HG03342 (cell line): Measurements from ENCODE around the gene NPHP3.

Source experiments
- ATAC-seq: cut with Tn5 transposase; IDR thresholded peaks from one replicate; pipeline ENCODE4 v1.9.1; 2021; ENCODE audit warnings: mild to moderate bottlenecking, moderate library complexity; ENCODE audit not compliant: unreplicated experiment

Gene NPHP3

DNA sequence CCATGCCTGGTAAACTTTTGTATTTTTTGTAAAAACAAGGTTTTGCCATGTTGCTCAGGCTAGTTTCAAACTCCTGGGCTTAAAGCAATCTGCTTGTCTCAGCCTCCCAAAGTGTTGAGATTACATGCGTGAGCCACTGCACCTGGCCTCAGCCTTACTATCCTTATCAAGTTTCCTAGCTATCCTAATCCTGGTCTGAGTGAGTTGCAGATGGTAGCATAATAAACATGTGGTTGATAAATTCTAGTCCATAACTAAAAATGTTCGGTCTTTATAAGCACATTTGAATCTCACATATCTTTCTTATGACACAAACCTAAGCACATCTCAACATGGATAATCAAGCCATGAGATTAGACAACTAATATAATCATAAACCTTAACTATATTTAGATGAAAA is 18.5 kb downstream of the NPHP3 start:
- no peak for ATAC-seq

DNA sequence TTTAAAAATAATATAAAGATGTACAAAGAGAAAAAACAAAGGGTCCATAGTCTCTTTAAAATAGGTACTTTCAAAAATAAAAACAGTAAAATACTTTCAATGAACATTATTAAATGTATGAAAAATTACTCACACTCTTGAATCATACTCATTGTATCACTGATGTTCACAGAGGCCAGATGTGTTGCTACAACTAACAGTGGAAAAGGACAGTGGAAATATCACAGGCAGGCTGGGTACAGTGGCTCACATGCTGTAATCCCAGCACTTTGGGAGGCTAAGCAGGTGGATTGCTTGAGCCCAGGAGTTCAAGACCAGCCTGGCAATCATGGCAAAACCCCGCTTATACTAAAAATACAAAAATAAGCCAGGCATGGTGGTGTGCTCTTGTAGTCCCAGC is 26.8 kb downstream of the NPHP3 start:
- ATAC-seq = no peak

DNA sequence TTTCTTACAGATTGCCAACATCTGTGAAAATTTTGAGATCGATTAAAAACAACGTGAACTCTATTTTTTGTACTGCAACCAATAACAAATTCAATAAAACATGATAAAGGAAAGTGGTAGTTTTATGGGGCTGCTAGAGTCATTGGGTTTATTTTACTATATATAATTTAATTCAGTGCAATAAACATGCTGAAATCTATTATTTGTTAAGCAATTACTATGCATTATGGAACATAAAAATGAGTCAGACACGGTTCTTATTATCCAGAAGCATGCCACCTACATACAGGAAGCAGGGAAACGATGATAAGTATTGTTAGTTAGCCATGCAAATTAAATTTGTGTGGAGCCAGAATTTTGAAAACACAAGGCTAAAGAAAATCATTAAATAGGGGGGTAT is 27.2 kb downstream of the NPHP3 start:
- ATAC-seq = no peak

DNA sequence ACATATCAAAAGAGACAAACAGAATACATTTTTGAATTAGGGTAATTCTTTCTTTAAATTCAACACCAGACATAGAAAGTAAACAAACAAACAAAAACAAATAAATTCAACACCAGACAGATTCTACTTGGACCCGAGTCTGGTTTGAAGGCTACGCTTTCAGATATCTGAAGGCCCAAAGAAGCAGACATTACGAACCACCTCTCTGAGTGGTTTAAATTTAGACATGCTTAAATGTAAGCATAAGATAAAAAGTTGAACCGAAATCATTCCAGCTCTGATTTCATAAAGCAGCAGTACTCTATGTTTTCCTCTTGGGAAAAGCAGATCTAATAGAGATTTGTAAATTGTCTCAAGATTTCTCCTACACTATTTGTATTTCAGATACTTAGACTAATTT is 32.2 kb downstream of the NPHP3 start:
- no peak for ATAC-seq

DNA sequence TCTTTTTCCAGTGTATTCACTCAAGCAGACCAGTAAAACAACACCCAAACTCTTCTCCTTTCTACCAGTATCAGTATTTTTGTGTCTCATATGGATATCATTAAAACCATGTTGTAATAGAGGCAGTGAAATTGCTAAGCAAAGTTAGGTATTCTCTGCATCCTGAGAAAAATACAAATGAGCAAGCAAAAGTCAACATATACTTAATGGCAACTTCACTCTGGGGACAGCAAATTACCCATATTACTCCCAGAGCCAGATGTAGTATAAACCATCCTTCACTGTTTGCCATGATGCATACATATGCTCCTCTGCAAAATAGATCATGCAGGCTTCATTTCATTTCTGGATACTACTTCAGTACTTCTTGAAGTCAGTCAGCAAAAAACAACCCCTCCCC is 40.0 kb downstream of the NPHP3 start:
- no peak for ATAC-seq

DNA sequence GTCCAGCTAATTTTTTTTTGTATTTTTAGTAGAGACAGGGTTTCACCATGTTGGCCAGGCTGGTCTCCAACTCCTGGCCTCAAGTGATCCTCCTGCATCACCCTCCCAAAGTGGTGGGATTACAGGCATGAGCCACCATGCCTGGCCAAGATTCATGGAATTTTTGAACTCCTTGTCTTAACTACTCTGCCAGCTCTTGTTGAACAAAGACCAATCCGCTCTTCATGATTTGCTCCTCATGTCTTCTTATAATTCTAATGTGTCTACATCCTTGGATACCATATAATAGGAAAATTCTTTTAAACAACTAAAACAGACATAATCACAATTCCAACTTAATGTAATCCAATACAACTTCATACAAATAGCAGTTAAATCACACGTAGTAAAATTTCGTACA is 40.8 kb downstream of the NPHP3 start:
- no peak for ATAC-seq

DNA sequence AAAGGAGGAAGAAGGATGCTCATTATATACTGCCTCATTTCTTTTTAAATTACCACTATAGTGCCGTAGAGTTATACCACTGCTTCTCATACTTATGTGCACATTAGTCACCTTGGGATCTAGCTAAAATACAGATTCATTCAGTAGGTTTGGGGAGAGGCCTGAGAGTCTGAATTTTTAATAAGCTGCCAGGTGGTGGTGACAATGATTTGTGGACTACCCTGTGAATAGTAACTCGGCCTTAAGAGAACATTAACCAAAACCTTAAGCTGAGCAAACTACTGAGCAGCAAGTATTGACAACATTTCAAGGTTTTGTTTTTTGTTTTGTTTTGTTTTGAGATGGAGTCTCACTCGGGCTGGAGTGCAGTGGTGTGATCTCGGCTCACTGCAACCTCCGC is 42.3 kb downstream of the NPHP3 start:
- ATAC-seq = no peak

DNA sequence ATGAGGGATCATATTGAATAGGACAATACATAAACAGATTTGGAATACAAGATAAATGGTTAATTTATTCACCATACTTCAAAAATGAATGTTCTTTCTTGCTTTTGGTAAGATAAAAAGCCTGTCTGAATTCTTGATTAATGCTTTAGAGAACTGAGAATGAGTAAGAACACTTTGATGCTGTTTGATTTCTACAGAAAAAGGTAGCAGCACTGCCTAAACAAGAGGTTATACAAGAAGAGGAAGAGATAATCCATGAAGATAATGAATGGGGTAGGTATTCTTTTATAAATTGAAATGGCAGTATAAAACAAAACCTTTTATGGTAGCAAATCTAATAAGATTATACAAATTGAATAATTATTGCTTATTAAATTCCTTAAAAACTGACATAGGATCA is 46.8 kb downstream of the NPHP3 start:
- ATAC-seq = no peak

DNA sequence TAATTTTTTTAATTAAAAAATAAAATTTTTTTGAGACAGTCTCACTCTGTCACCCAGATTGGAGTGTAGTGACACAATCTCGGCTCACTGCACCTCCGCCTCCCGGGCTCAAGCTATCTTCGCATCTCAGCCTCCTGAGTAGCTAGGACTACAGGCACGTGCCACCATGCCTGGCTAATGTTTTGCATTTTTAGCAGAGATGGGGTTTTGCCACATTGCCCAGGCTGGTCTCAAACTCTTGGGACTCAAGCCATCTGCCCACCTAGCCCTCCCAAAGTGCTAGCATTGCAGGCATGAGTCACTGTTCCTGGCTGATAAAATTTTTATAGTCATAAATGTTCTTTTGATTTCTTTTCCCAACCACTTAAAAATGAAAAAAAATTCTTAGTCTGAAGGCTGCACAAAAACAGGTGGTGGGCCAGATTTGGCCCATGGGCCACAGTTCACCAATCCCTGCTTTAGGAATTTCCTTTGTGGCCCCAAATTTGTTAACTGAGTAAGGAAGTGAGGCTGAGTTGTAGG is 52.9 kb downstream of the NPHP3 start:
- no peak for ATAC-seq

DNA sequence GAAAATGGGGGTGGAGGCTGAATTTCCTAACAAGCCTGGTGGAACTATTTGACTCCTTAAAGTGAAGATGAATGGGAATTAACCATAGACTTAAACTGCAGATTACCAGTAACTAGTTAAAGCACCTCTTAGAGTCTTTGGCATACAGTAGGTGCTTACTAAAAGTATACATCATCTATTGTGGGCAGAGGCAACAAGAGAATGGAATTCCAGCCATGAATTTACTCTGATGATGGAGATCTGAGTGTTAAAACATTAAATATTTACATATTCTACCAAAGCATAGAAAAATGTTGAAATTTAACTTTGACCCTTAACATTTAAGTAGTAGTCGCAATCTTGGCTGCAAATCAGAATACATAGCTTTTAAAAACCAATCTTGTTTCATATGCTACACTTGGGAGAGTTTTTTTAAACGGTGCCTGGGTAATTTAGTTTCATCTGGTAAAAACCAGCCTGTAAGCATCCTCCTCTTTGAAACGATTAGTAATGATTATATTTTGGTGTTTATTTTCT is 56.9 kb downstream of the NPHP3 start:
- ATAC-seq = no peak

DNA sequence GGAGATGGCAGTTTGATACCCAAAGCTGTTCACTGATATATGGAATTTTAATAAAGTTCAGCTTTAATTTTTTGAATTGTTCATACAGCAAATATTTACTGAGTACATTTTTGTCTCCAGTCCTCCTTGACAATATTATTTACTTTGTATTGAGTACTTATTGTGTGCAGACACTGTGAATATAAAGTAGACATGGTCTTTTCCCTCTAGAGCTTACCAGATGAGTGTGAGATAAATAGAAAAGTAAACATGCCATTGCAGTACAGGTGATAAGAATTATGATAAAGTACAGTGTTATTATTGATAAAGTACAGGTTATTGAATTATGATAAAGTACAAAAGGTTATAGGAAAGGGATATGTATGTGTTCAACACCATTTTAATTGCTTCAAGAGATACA is 60.0 kb downstream of the NPHP3 start:
- no peak for ATAC-seq

DNA sequence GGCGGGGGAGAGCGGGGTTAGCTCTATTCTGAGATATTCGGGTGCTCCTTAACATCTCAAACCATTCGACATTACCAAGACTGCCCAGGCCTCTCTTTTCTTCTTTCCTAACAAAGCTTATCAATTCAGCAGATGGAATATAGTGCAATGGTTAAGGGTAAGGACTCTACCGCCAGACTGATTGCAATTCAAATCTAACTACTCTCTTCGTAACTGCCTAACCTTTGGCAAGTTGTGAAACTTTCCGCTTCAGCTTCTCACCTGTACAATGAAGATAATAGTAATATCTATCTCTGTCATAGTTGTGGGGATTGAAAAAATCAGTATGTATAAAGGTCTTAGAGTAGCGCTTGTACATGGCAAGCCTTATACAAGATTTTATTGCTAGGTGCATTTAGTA is 61.1 kb downstream of the NPHP3 start:
- no peak for ATAC-seq

DNA sequence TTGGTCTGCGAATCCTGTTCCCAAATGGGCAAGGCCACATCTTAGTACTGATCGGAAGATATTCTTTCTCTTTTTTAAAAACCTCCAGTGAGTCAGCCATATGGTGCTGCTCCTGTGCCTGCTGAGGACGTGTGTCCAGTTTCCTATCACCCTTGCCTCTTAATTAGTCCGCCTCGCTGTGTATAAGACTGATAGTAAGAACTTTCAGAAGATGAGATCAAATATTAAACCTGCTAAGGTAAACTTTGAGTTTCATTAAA is 61.5 kb downstream of the NPHP3 start:
- ATAC-seq = no peak

DNA sequence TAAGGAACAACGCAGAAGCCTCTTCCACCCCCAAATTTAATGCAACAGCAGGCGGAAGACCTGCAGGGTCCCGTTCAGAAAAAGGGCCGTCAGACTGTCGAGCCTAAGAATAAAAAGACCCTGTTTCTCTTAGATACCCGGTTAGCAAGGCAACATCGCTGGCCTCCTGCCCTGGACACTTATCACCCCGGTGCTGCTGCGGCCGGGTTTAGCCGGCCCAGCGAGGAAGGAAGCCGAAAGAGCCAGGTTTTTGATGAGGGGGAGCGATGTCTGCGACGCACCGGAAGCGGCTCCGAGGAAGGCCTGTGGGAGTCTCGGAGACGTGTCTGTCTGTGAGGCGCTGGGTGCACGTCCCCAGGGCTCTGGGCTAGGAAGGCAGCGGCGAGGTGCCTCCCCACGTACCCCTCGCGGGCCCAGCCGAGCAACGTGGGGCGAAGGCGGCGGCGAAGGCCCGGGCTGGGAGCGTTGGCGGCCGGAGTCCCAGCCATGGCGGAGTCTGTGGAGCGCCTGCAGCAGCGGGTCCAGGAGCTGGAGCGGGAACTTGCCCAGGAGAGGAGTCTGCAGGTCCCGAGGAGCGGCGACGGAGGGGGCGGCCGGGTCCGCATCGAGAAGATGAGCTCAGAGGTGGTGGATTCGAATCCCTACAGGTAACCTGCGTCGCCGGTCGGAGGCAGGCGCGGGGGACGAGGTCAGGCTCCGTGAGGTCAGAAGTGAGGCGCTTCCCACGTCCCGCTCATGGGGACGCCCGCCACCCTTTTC is 62.0 kb downstream of the NPHP3 start, which contains the start of gene UBA5:
Gene UBA5 (plus strand): TSS at position 278 of the 759 bp plus-strand sequence. CDS start 209 bp downstream, at position 487.
- peak; percentile 64 for ATAC-seq

DNA sequence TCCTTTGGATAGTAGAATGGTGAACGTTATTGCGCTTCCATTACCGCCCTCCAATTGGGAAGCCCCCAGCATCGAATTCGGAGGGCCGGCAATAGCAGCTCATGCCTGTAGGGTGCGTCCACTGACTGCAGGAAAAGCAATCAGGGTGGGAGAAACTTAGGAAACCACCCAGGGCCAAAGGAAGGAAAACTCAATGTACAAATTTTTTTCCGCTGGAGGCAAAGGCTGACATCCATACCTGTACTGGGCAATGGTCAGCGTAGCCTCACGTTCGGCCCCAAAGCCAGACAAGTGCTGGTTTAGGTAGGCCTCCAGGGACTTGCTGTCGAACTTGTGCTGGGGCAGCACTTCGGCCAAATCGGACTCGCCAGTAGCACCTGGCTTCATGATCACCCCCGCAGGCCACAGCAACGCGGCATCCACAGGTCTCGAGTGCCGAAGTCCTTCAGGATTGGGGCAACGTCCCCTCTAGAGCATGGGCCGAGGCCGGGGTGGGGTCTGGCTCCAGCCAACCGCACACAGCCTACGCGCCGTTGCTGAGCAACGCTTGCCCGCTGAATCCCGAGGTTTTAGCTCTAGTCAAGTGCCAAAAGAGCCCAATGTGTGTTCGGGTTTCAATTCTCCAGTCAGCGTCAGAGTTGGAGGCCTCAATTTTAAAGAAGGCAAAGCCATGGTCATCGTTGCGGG is 62.7 kb downstream of the NPHP3 start, which contains the start of gene ACAD11:
Gene ACAD11 (minus strand): TSS at position 445 of the 687 bp plus-strand sequence. CDS start 58 bp downstream, at position 387.
- peak; percentile 49 for ATAC-seq

DNA sequence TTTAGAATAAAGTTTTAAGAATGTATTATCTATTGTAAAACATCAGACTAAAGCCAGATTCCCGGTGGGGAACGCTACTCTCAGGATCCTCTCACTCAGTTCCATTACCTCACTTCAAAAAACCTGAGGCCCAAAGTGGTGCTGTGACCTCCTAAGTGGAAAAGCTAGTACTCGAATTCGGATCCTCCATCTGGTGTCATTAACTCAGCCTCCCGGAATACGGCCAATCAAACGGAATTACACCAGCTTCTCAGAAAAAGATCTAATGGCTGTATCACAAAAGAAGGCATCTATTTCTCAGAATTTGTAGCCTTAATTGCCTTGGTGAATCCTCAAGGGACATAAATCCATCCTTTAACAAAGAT is 63.2 kb downstream of the NPHP3 start:
- ATAC-seq = peak; percentile 3

DNA sequence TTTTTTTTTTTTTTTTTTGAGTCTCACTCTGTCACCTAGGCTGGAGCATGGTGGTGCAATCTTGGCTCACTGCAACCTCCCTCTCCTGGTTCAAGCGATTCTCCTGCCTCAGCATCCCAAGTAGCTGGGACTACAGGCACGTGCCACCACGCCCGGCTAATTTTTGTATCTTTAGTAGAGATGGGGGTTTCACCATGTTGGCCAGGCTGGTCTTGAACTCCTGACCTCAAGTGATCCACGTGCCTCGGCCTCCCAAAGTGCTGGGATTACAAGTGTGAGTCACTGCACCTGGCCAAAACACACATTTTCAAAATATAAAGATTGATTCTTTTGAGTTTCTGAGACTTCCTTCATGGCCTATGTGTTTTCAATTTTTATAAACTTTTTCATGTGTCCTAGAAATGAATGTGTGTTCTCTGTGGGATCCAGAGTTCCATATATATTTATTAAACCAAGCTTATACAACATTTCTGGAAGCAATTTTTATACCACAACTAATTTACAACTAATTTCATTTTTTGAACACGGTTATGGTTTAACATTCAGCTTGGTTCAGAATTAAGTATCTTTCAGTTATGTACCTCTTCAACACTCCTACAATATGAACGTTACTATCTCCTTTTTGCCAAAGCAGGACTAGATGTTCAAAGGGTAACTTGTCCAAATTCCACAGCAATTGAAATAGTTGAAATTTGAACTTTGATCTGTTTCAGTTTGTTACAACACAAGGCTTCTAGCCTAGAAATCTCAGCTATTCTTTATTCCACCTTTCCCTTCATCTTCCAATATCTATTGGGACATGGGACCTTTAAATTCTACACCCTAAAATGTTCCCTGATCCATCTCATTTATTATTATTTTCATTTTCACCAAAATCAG is 64.1 kb downstream of the NPHP3 start:
- no peak for ATAC-seq

DNA sequence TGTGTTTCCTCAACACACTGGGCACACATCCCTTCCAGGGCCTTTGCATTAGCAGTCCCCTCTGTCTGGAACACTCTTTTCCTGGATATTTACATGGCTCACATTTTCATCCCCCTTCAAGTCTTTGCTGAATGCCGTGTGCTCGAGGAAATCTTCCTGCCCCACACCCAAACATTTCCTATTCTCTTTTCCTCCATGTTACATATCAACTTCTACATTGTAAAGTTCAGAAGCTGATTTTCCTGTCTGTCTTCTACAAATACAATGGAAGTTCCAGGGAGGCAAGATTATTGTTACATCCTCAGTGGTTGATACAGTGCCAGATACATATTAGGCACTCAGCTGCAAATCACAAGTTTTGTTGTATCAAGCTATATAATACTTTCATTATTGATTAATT is 66.7 kb downstream of the NPHP3 start:
- no peak for ATAC-seq

DNA sequence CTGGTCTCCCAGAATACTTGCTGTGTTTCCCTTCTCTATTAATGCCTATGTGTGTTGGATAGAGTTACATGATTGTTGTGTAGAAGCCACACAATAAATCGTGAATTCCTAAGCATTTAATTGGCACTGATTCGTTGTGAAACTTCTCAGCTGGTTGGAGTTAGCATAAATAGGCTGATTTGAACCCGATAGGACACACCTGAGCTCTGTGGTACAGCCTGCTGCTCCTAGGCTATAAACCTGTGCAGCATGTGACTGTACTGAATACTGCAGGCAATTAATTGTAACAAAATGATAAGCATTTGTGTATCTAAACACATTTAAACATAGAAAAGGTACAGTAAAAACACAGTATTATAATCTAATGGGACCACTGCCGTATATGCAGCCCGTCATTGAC is 67.5 kb downstream of the NPHP3 start:
- no peak for ATAC-seq

DNA sequence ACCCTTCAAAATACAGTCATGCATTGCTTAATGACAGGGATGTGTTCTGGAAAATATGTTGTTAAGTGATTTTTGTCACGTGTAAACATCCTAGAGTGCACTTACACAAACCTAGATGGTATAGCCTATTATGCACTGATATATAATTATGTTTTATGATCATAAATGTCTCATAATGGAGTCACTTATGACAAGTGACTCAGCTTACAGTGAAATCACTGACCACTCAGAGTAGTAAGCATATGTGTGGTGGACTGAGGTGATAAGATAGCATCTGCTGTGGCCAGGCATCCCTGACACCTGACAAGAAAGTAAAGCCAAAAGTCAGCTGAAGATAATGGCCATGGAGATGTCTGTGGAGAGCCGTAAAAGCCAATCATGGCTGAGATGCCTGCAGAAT is 68.0 kb downstream of the NPHP3 start:
- no peak for ATAC-seq

DNA sequence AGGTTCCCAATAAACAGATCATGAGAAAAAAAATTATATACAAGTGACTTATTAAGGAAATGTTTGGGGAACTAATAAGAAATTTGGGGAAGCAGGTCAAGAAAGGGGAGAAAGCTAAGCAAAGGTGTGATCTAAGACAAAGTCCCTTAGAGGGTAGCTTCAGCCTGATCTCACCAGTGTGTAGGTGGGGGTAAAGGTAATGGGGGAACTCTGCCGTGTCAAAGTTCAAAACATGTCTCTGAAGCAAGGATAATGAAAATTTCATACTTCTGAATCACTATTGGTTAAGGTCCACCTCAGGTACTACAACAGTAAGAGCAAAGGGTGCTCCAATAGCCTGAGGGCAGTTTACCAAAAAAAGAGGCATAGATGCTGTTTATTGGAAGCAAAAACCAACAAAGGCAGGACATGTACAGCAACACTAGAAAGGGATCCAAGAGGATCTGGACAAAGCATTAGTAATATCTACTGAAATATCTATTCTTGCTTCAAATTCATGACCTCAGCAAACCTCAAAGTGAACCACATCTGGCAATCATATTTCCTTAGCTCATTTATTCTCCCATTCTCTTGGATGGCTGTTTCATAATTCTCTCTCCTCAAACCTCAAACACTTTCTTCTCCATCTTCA is 69.5 kb downstream of the NPHP3 start:
- ATAC-seq = no peak
